Measurements from ENCODE around the gene LRRC59.
A peak's percentile ranks its signal among the peaks of the same experiment; 100 is the strongest.

LRRC59 gene

DNA sequence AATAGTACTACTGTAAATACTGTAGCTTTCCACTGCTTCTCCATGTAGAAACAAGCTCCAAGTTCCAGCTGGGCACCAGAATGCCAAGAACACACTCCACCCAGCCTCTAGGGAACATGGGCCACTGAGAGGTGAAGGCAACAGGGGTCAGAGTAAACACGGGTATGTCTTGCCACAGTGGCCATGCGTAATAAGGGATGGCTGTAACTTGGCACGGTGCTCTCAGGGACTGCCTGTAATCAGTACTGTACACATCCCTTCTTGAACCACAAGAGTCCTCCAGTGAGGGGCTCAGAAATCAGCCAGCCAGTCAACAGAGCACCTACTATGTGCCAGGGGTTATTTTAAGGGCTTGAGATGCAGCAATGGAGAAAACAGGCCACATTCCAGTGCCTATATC is 10.8 kb downstream of the LRRC59 start:
- no peak for DNase-seq (ENCODE audit: low read depth)

DNA sequence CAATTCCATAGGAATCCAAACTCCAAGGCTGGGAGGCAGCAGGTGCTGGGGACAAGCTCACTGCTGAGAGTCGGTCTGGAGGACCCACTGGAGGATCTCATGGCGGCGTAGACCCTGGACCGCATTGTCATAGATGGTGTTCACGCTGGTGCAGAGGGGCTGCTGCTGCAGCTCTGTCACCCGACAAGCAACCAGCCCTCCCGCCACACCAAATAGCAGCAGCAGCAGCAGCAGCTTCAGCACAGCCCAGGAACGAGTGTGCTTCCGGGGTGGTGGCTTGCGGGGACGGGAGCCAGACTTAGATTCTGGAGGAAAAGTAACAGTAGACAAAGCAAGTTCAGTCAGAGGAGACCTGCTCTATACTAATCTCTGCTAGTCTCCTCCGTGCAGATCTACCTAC is 14.4 kb downstream of the LRRC59 start:
- no peak for DNase-seq (ENCODE audit: low read depth)

DNA sequence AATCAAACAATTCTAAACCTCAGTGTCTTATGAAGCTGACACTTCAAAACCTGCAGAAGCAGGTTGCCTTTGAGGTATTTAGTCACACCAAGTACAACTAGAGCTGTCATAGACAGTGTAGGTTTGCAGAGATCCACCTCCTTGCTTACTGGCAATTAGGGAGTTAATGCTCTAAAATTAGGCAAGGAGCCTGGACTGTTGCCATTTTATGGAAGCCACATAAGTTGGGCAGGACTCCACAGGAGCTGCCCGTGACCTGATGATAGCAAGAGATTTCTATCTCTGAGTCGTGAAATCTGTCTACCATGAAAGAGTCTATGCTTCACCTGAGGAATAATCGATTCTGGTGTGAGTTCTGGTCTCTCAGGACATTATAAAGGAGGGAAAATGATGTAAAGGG is 15.4 kb downstream of the LRRC59 start:
- DNase-seq (ENCODE audit: low read depth): peak; percentile 41

DNA sequence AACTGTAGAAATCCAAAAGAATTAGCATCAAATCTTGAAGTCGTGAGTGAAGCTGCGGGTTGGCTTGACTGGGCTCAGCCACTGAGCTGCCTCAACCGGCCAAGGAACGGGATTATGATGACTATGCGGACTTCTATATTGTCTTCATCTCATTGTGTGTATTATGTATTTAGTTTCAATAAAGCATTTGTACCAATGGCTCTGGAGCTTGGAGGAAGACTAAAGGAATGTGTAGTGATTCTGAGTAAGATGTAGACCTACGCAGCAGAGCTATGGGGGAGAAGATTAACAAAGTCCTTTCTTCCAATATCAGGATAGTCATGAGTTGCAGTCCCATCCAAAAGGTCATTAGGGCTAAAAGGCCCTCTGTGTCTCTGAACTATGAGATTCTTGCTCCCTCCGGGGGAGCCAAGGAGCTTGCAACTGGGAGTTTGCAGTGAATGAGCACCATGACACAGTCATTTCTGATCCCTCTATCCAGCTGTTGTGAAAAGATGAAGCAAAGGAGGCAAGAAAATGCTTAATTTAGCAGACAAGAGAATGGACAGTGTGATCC is 16.0 kb downstream of the LRRC59 start:
- DNase-seq (ENCODE audit: low read depth): no peak

DNA sequence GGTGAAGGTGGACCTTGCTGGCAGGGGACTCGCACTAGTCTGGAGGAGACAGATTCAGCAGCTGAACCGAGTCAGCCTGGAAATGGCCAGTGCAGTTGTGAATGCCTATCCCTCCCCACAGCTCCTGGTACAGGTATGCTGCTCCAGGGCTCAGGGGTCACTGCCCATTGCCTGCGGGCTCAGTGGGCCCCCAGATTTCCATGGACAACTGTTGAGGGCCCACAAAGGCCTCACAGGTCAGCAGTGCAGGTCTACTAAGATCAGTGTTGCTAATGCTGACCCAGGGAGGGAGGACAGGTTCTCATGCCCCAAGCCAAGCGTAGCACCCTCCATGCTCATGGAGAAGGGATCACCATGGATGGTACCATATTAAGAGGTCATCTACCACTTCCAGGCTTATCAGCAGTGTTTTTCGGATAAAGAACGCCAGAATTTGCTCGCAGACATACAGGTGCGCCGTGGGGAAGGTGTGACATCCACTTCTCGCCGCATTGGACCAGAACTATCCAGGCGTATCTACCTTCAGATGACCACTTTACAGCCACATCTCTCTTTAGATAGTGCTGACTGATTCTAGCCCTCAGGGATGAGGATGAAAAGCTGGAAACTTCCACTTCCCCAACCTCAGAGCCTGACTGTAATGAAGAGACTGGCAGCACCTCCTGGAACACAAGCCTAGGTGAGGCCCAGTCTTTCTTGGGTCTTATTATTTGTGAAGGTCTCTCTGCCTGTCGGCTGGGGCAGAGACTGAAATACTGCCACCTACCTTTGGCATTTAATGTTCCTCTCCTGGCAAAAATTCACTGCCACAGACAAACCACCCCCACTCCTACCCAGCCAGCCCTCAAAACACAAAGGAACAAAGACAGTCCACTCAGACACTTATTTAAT is 16.7 kb downstream of the LRRC59 start:
- DNase-seq (ENCODE audit: low read depth): no peak

DNA sequence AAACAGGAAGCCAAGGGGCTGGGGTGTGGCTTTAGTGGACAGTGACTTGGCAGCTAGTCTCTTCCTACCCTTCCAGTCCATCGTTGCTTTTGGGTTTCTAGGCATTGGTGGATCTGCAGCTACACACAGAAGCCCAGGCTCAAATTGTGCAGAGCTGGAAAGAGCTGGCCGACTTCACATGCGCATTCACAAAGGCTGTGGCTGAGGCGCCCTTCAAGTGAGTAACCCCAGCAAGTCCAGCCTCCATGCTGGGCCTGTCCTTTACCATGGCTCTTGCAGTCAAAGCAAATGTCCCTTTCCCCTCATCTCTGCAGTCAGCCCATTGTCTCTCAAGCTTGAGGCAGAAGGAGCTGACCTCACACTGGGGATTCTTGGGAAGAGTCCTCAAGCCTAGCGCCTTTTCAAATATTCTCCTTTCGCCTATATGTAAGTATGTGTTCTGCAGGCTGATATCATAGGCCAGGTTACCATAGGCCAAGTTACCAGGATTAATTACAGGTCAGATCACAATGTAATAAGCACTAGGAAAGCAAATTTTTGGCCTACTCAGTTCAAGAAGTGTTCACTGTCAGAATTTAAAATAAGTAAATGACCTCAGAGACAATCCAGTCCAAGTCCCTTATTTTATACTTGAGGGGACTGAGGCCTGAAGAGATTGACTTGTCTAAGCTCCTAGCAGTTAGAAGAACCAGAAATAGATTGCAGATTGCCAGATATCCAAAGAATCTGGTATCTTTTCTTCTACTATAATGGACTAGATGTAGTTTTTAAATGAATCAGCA is 17.8 kb downstream of the LRRC59 start:
- DNase-seq (ENCODE audit: low read depth): no peak

DNA sequence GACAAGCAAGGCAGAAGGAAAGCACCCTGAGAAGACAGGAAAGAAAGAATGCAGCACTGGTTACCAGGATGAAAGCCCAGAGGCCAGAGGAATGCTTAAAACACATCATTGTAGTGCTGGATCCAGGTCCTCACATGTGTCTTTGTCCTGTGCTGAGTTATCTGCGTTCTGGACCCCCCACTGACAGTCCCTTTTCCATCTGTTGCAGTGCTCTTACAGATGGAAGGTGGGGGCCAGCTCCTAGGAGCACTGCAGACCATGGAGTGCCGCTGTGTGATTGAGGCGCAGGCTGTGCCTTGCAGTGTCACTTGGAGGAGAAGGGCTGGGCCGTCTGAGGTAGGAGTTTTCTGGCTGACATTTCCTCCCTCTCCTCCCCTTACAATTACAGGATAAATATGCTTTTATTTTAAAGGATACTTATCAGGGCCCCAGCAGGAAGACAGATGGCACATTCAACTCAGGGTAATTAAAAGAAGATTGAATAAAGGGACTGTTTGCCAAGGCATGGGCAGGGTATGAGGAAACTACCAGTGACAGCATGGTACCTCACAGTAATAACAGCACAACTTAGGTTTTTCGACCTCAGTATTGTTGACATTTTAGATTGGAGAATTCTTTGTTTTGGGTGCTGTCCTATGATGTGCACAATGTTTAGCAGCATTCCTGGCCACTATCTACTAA is 21.3 kb downstream of the LRRC59 start:
- no peak for DNase-seq (ENCODE audit: low read depth)

- no peak for DNase-seq (ENCODE audit: low read depth)
These were observed 23.6 kb downstream of the LRRC59 start for GRCh38 chr17:50373705-50374104.

DNA sequence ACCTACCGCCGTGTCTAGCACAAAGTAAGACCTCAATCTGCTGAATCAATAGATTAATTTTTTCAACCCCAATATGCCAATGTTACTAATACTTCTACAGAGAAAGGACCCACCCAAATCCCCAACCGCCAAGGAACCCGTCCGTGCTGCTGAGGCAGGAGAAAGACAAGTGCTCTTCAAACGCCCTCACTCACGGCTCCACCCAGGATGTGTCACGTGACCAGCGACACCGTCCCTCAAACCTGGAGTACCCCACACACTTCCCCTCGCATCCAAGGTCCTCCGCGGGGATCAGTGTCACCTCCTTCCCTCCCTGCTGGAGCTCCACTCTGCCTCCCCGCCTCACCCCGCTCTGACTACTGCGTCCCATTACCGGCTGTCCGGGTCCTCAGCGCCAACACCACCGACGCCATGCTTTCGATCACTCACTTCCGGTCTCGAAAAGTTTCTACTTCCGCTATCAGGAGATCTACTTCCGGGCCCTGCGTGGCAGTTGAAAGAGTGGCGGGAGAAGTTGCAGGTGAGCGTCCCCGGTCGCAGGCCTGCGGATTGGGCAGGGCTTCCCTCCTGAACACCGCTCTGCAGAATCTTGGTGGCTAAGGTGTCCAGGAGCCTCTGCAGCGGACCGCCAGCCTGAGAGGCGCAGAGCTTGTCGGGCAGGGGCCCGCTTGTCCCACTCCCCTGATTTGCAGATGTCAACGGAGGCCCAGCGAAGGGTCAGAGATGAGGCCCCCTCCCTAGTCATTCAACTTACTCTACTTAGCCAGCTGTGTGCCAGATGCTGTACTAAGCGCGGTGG is 24.4 kb downstream of the LRRC59 start, which contains the start of the genes EME1 and MRPL27:
Gene EME1, plus strand, starts transcription at position 472 of the 799 bp plus-strand sequence. CDS start 1,980 bp downstream, outside the sequence.
Gene MRPL27, minus strand, starts transcription at position 427 of the 799 bp plus-strand sequence. Its CDS starts 14 bp downstream, at position 413.
- peak; percentile 77 for DNase-seq (ENCODE audit: low read depth)

DNA sequence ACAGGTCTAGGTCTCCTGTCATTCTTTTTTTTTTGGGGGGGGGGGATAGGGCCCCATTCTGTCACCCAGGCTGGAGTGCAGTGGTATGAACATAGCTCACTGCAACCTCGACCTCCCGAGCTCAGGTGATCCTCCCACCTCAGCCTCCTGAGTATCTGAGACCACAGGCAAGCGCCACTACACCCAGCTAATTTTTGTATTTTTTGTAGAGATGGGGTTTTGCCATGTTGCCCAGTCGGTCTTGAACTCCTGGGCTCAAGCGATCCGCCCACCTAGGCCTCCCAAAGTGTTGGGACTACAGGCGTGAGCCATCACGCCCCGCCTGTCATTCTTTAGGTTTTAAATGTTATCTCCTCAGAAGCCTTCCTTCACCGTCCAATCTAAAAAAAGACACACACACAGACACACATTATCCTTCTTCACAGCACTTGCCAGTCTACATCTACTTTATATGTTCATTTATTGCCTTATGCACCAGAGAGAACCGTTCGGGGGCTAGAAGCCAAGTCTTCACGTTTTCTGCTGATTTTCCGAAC is 25.0 kb downstream of the LRRC59 start:
- no peak for DNase-seq (ENCODE audit: low read depth)

DNA sequence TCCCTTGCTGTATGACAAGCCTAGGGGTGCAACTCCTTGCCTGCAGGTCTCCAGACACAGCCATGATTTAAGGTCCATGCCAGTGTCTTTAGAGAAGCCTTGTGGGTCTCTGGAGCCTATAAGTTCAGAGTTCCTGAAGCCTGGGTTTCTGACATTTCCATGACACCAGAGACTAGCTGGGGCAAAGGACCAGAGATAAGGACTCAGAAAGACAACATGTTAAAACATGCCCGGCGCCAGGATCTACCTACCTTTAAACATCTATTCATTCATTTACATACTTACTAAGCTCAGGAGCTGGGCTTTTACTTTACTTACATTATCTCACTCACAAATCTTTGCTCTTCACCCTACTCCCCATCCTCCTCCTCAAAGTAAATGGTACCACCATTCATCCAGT is 25.8 kb downstream of the LRRC59 start:
- DNase-seq (ENCODE audit: low read depth): no peak

DNA sequence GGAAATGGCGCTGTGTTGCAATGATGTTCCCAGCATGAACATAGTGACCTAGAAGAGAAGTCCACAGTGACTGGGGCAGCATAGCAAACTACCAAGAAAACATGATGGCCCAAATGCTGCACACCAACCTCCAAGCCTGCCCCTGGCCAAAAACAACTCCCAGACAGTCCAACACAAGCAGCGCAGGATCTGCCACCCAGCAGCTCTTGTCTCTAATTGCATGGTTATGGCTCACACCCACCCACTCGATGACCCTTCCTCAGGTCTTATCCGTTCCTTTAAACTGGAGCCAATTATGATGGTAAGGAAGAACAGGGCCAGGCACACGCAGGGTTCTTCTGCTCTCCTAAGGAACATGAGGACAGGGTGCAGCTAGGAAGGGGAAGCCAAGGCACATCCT is 27.3 kb downstream of the LRRC59 start:
- no peak for DNase-seq (ENCODE audit: low read depth)

DNA sequence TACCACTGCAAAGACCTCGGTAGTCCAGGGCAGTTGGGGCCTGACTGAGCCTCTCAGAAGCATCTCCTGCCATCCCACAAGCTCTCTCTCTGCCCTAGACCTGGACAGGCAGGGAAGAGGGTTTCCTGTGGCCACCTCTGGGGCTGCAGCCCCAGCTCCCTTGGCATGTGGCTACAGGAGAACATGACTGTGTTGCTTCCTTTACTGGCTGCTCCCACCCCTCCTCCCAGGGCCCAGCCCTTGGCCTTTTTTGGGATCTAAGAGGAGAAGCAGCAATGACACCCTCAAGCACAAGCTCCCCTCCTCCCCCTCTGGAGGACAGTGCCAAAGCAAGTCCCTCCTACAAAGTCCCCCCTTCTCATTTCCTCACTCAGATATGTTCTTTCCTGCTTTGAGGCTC is 29.9 kb downstream of the LRRC59 start:
- no peak for DNase-seq (ENCODE audit: low read depth)

- DNase-seq (ENCODE audit: low read depth): no peak
These were observed 31.5 kb downstream of the LRRC59 start for GRCh38 chr17:50365649-50366393.

DNA sequence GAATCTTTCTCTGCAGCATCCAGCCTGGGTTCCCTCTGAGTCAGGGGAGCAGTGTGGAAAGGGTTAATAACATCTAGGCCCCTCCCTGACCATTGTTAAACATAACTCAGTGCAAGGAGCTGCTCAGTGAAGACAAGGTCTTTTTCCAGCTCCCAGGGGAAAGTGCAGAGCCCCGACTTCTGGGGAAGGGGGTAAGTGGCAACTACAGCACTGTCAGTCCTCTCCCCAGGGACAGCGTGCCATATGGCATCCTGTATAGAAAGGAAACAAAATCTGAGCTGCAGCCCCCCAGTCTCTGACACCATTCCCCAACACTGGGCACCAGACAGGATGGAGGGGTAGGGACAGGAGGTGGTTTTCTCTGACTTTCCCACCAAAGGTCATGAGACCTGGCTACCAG is 32.2 kb downstream of the LRRC59 start:
- no peak for DNase-seq (ENCODE audit: low read depth)

DNA sequence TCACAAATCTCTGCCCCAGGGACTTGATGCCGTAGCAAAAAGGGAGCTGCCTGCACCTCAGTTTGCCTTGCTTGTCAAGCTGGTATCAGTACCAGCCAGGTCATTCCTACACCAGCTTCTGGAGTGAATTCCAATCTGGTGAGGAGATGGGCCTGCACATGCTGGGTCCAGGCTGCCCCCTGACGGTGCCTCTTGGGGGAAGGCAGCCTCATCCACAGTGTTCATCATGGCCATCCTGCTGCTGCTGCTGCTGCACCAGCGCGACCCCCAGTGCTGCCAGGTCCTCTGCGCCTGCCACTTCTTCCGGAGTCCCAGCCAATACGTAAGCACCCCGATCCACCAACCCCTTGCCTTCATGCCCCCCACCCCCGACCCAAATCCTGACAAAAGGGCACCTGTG is 32.6 kb downstream of the LRRC59 start:
- peak; percentile 69 for DNase-seq (ENCODE audit: low read depth)

GRCh38 chr17:50364061-50364458 is 33.3 kb downstream of the LRRC59 start:
- no peak for DNase-seq (ENCODE audit: low read depth)

- peak; percentile 69 for DNase-seq (ENCODE audit: low read depth)
These were observed 33.9 kb downstream of the LRRC59 start for GRCh38 chr17:50363217-50364060.

DNA sequence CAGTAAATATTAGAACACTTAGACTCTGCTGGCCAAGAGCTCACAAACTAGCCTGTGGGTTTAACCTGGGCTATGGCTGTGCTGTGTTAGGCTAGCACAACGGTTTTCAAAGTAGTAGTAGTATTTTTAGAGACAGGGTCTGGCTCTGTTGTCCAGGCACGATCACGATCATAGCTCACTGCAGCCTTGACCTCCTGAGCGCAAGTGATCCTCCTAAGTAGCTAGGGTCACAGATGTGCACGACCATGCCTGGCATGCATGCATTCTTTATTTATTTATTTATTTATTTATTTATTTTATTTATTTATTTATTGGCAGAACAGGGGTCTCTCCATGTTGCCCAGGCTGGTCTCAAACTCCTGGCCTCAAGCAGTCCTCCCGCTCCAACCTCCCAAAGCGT is 34.7 kb downstream of the LRRC59 start:
- no peak for DNase-seq (ENCODE audit: low read depth)
